IPS DF 4.7 (cell line): ENCODE data around the gene RSBN1L.

Experiments
- DNase-seq: peaks from one replicate; pipeline ENCODE4 v3.0.0-alpha.2; 2013; ENCODE audit warnings: low spot score; ENCODE audit errors: extremely low read depth

Gene RSBN1L

GRCh38 chr7:77800158-77800557 lies 103.9 kb downstream of the RSBN1L start:
- DNase-seq, result no peak

GRCh38 chr7:77800730-77801129 lies 104.5 kb downstream of the RSBN1L start:
- no peak for DNase-seq

- DNase-seq, result no peak
Measured at GRCh38 chr7:77802557-77803405, 106.5 kb downstream of the RSBN1L start.

- no peak for DNase-seq
Measured at GRCh38 chr7:77806425-77806824, 110.2 kb downstream of the RSBN1L start.

- DNase-seq, result no peak
Measured at GRCh38 chr7:77808517-77808916, 112.3 kb downstream of the RSBN1L start.

GRCh38 chr7:77811516-77812289 lies 115.4 kb downstream of the RSBN1L start:
- no peak for DNase-seq

GRCh38 chr7:77812290-77812685 lies 116.0 kb downstream of the RSBN1L start:
- DNase-seq, result no peak

- DNase-seq, result no peak
Measured at GRCh38 chr7:77813180-77813579, 116.9 kb downstream of the RSBN1L start.

GRCh38 chr7:77819021-77819420 lies 122.8 kb downstream of the RSBN1L start:
- no peak for DNase-seq

- DNase-seq, result no peak
Measured at GRCh38 chr7:77820967-77821366, 124.7 kb downstream of the RSBN1L start.

- DNase-seq, result no peak
Measured at GRCh38 chr7:77822269-77822668, 126.0 kb downstream of the RSBN1L start.

GRCh38 chr7:77823787-77824186 lies 127.5 kb downstream of the RSBN1L start:
- DNase-seq, result no peak

- no peak for DNase-seq
Measured at GRCh38 chr7:77824636-77825035, 128.4 kb downstream of the RSBN1L start.

GRCh38 chr7:77825131-77825530 lies 128.9 kb downstream of the RSBN1L start:
- no peak for DNase-seq

- DNase-seq, result no peak
Measured at GRCh38 chr7:77826300-77826699, 130.0 kb downstream of the RSBN1L start.

- DNase-seq, result no peak
Measured at GRCh38 chr7:77827999-77828398, 131.7 kb downstream of the RSBN1L start.

- no peak for DNase-seq
Measured at GRCh38 chr7:77830649-77831355, 134.5 kb downstream of the RSBN1L start.

- no peak for DNase-seq
Measured at GRCh38 chr7:77831481-77831880, 135.2 kb downstream of the RSBN1L start.

GRCh38 chr7:77831953-77832352 lies 135.7 kb downstream of the RSBN1L start:
- DNase-seq, result no peak
